Gastrocnemius medialis (tissue), 4 donors: ENCODE data around the gene LIPE.

Source experiments
- CTCF ChIP-seq, 5 experiments: fragments of 450-650 bp in 3 of 5; fragments of 200-600 bp in 2 of 5; sonication (generic) in 2 of 5; IDR thresholded peaks in 4 of 5; conservative IDR thresholded peaks in 1 of 5; 1 replicate in 4 of 5; 2 replicates in 1 of 5; pipeline ENCODE4 v1.5.1; 2016 to 2019; ENCODE audit warnings: antibody characterized with exemption in 5 of 5, mild to moderate bottlenecking in 3 of 5, moderate library complexity in 3 of 5
- POLR2A ChIP-seq, 2 donors: fragments of 450-650 bp; IDR thresholded peaks; one replicate each; pipeline ENCODE4 v1.6.1; 2017; ENCODE audit warnings: antibody characterized with exemption in 2 of 2, mild to moderate bottlenecking in 2 of 2, moderate library complexity in 2 of 2

GRCh38 chr19:42468273-42468796 lies 41.1 kb upstream of the LIPE start:
- TF ChIP-seq CTCF (IDR thresholded peaks at IDR 0.05 in 4 of 5, conservative IDR thresholded peaks at IDR 0.05 in 1 of 5) (no peak), POLR2A (IDR thresholded peaks at IDR 0.05) (no peak)
